Measurements from ENCODE around the gene RASA3.

The RASA3 gene

DNA sequence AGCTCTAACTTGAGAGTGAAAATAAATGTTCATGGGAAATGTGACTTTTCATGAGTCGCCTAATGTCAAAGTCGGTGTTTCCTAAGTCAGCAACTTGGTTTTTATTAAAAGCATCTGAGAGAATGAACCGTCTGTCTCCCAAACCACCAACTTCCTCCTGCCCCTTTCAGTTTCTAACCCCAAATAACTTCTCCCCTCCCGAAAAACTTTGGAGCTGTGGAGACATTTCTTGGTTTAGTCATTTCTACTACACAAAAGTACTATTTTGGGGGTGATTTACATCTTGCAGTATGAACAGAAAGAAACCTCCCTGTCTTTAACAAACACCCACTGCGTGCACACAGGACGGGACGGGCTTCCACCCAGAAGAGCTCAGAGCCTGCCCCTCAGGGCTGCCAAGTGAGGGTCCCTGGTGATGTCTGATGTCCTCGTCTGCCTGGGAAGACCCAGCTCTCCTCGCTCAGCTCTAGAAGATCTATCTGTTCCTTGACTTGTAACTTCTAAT, 65.0 kb downstream of the RASA3 start:
- no peak for DNase-seq (ENCODE audit: low spot score)

DNA sequence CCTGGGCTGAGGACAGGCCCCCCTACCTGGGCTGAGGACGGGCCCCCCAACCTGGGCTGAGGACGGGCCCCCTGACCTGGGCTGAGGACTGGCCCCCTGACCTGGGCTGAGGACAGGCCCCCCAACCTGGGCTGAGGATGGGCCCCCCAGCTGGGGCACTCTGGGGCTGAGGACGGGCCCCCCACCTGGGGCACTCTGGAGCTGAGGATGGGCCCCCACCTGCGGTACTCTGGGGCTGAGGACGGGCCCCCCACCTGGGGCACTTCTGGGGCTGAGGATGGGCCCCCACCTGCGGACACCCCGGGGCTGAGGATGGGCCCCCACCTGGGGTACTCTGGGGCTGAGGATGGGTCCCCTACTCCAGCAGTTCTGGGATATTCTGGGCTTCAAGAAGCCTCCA, 65.5 kb downstream of the RASA3 start:
- no peak for DNase-seq (ENCODE audit: low spot score)

DNA sequence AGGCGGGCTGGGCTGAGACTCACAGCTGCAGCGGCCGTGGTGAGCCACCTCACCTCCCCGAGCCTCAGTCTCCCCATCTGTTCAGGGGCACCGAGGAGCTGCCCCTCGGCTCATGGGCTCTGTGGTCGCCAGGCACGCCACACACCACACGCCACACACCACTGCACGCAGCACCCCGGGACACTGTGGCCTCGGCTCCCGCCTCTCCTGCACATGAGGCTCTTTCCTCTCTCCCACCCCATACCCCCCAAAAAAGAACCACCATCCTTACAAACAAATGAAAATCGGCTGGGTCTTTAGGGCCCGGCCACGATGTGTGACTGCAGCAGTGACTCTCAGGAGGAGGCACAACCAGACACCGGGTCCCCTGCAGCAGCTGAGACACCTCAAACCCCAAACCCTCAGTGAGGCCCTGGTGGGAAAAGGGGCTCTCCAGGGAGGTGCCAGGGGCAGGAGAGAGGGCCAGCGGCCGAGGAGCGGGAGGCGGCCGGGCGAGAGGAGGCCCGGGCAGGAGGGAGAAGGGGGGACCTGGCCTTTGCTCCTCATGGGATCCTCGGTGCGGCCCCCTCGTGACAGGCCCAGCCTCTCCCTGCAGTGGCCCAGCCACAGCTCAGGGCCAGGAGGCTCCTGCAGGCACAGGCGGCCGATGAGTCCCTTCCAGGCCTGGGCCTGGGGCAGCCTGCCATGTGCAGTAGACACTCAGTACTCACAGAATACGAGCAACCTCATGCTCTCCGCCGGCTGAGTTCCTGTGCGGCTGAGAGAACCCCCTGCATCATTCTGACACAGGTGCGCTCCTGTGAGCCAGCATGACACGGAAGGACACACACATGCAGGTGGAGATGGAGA, 66.3 kb downstream of the RASA3 start:
- no peak for DNase-seq (ENCODE audit: low spot score)

DNA sequence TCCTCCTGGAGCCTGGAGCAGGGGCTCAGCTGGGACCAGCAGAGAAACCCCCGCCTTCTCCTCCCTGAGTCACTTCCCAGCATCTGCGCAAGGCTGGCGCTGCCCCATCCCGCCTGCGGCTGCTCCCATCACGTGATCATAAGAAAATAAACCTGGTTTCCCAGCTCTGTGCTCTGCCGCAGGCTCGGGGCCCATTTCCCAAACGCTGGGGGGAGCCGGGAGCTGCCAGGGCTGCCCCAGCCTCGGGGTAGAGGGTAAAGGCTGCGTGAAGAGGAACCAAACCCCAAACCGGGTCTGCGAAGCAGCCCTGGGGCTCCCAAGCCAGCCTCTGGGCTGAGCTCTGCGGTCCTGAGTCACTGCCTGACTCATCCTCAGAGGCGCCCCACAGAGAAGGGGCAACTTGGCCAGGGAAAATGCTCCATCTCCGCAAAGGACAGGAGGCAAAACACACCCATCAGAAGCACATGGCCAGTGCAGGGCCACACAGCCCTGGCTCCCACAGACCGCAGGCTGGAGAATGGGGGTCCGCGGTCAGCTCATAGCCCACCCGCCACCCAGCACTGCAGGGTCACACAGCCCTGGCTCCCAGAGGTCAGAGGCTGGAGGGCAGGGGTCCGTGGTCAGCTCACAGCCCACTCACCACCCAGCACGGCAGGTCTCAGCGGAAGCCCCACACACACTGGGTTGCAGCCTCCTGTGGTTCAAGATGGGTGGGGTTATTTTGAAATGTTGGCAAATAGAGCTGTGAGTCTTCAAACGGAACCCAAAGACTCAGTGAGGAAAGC, 67.1 kb downstream of the RASA3 start:
- DNase-seq (ENCODE audit: low spot score) = peak; percentile 72

DNA sequence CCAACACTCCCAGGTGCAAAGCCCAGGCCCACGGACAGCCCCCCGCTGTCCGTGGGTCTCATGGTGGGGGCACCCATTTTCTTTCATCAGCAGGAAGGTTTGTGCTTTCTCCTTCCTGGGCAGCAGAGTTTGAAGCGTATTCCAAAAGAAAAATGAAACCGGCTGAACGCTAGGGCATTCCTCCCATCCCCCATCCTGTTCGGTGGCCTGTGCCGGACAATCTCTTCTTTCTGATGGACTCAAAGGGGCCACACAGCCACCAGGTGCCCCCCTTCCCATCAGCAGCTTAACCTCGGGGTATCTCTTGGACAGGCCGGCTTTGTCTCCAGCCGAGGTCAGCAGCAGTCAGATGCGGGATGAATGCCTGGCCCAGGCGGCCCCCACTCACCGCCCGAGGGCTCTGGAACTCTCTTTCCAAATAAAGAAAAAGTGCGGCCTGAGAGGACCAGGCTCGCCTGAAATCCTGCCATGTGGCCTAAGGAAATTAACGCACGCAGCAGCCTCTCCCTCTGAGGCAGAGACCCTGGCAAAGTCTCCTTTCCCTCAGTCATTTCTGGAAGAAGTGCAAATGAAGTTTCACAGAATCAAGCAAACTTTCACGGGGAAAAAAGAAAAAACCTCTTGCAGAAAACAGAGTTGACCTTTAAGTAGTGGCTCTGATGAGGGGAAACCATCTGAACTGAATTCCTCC, 67.8 kb downstream of the RASA3 start:
- DNase-seq (ENCODE audit: low spot score) = no peak

DNA sequence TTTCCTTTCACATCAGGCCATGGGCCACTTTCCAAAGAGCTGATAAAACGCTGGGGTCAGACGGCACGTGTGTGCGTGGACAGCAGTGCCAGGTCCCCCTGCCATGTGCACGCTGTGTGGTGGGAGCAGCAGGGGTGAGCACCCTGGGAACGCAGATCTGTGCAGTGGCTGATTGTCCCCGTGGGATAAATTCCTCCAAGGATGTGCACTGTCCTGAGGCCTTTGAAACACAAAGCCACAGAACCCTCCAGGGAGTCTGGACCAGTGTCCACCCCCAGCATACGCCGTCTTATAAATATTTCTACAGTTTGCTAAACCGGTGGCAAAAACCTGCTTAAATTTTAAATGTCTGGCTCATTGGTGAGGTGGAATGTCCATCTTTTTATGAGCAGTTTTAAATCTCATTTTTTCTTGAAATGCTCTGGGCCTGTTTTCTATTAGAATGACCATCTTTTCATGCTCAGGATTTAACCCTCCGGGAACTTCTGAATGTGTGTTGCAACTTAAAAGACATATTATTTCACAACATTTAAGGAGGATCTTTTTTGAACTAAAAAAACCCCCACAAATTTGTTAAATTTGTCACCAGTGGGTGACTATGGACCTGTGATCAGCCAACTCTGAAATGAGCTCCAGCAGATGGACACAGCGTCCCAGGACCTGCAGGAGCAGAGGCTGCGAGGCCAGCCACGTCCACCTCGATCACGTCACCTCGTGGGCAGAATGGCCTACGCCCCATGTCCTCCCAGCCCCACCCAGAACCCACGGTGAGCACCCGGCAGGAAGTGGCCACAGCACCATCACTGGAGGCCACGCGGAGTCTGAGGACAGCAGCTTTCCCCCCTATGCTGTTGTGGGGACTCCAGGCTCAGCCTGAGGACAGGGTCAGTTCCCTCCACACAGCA, 68.6 kb downstream of the RASA3 start:
- DNase-seq (ENCODE audit: low spot score) = no peak

DNA sequence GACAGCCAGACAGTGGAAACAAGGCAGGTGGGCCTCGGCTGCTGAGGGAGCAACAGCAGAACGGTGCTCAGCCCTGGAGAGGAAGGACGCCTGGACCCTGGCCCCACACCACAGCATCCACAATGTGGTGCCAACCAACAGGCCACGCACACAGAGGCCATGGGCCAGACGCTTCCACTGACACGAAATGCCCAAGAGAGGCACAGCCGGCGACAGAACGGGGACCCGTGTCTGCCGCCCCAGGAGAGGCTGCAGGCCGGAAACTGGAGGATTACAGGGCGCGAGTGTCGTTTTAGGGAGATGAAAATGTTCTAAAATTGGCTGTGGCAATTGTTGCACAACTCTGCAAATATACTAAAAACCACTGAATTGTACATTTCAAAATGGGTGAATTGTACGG, 69.7 kb downstream of the RASA3 start:
- DNase-seq (ENCODE audit: low spot score) = no peak

DNA sequence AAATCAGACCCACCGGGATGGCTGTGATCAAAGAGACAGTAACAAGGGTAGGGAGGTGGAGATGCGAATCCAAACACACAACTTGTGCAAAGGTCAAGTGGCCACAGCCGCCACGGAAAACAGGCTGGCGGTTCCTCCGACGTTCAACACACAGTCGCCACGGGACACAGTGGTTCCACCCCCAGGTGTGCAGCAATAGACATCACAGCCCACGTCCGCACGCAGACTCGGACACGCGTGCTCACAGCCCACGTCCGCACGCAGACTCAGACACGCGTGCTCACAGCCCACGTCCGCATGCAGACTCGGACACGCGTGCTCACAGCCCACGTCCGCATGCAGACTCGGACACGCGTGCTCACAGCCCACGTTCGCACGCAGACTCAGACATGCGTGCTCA, 70.1 kb downstream of the RASA3 start:
- no peak for DNase-seq (ENCODE audit: low spot score)

DNA sequence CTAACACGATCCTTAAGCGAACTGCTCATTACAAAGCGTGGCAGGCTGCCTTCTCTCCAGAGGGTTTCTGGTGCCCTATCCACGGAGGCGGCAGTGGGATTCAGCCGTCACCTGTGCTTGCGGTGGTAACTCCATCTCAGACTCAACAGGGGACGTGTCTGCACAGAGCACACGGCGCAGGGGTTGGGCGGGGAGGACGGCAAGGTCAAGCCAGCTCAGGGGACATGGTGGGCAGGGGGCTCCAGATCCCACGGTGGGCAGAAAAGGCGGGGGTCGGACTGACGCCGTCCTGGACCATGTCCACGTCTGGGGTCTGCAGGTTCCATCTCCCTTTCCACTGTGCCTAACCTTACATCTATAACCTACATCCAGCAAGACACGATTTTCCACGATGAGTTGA, 70.7 kb downstream of the RASA3 start:
- DNase-seq (ENCODE audit: low spot score) = no peak

DNA sequence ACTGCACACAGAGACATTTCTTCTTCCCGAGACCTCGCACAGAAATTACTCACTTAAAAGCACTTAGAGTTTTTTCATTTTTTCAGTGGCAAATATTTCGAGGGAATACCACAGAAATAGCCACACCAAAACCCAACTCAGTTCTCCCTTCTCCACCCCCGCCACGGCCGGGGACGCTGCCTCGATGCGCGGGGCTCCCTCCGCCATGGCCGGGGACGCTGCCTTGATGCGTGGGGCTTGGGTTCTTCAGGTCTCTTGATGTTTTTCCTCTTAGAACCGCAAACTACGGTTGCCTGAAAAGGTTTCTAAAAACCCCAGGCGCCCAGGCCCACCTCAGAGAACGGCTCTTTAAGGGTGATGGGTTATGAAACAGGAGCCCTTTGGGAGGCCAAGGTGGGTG, 71.4 kb downstream of the RASA3 start:
- no peak for DNase-seq (ENCODE audit: low spot score)

DNA sequence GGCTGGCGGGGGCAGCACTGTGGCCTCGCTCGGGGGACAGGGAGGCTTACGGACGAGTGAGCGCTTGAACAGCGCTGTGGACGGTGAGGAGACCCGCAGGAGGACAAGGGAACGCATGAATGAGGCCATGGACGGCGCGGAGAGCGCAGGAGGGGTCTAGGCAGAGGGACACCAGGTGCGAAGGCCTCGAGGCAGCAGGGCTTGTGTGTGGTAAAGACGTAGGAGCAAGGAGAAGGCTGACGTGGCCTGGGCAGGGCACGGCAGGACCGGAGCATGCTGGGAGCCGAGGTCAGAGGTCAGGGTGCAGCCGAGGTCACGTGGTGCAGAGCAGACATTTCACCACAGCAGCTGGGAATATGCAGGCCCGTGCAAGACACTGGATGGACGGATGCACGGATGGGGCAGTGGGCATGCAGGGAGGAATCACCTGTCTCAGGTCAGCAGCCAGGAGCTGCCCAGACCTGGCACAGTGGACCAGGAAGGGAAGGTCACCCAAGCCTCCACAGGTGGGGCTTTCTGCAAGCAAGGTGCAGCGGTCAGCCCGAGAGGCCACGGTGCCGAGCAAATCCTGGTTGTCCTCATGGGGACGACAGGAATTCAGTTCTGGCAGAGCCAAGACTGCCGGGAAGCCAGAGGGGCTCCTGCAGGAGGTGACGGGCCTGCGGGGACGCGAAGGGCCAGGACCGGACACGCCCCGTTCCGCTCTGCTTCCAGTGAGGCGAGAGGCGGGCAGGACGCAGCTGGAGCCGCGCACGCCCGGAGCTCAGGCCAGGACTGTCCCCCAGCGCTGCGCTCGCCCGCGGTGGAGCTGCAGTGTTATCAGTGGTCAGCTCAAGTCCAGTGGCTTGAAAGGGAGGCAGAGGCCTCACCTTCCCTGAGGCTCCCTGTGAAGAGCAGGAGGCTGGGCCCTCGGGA, 72.2 kb downstream of the RASA3 start:
- no peak for DNase-seq (ENCODE audit: low spot score)

DNA sequence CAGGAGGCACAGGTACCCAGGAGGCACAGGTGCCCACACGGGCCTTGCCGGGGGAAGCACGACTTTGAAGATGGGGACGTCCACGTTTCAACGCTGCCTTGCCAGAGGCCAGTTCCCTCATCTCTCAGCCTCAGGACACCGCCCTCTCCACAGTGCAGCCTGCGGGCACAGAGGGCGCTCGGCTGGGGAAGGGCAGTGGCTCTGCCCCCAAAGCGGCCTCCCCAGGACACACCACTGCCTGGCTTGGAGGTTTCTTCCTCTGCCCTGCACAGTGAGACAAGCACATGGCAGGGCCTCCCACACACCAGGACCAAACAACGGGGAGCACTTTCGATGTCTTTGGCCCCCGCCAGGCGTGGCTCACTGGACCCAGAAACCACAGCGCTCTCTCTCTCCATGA, 73.0 kb downstream of the RASA3 start:
- no peak for DNase-seq (ENCODE audit: low spot score)

DNA sequence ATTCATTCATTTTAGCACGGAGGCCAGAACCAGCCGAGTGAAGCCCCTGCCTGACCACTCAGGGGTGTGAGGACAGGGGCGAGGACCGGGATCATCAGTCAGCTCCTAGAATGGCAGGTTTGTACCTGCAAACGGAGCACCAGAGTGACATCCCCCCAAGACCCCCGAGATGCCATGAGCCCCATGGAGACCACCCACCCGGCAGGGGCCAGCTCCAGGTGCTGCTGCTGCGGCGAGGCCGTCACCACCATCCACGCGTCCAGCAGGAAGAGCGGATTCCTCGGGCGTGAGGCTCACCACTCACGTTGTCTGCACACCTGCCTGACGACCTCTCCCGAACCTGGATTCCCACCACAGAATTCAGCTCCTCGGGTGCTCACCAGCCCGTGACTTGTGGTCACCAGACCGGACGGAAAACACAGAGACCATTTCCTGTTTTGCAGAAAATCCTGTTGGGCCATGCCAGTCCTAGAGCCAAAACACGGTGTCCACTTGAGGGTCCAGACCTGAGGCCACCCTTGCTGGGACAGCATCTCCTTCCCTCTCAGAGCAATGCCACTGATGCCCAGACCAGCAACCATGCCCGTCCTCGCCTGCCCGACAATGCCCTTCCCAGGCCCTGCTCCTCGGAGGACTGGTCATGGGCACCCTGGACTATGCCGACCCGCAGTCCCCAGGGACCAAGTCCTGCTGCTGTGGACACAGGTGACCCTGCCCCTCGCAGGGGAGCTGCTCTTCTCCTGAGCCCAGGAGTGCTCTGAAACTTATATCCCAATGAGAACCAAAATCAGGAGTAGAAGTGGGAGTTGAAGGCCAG, 74.2 kb downstream of the RASA3 start:
- DNase-seq (ENCODE audit: low spot score) = no peak

DNA sequence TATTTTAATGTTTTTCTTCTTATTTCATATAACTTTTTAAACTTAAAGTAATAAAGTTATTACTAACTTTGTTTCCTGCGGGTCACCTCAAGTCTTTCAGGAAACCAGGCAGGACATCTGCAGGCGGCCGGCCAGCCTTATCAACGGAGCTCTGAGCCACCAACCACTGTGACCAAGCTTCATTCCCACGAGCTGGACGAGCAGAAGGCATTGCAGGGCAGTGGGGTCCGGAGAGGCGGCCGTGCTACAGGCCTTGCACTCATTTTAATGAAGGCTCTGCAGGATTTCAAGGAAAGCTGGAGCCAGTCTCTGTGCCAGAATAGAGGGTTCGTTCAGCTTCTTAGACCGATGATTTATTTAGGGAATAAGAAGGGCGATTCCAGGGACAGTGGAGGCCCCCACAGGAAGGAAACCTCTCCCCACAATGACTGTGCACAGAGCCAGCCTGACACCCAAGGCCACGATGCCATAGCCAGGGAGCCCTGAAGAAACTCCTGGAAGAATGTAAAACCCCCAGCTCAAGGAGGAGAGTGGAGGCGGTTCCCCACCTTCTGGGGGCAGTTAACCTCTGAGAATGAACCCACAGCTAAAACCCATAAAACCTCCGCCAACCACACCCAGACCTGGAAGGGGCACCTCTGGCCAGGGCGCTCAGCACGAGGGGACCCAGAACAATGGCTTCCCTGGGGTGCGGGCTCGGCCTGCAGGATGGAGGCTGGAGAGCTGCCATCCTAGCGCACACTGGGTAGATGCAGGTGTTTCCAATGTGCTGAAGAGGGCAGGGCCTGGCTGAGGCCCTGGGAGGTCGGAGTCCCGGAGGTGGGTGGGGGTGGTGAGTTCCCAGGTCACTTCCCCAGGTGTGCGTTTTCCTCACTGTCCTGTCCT, 75.0 kb downstream of the RASA3 start:
- no peak for DNase-seq (ENCODE audit: low spot score)

DNA sequence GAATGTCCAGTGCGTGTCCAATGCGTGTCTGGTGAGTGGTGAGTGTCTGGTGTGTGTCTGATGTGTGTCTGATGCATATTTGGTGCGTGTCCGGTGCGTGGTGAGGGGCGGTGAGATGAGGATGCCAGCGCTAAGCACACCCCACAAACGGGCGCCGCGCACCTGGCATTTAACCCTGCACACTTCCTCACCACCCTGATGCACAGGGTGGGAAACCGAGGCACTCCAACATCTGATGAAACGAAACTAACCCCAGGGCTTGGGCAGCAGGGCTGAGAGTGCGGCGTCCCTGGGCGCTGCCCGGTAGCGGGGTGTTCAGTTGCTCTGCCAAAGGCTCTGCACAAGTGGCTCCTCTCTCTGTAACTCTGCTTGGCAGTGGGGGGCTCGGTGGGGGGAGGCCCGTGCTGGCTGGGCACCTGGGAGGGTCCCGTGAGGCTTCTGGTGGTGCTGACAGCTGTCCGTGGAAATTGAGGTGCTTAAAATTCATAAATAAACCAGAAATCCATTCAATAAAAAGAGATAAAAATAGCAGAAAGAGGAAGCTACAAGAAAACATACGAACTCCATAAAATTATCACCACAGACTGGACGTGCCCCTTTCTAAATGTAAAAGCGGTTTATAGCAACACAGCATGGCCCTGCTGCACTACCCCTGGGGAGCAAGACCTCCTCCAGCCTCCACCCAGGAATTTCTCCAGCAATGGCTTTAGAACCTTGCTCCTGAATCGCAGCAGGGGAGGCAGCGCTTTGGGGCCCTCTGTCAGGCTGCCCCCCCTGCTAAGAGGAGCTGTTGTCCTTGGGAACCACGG, 76.0 kb downstream of the RASA3 start:
- DNase-seq (ENCODE audit: low spot score) = no peak

DNA sequence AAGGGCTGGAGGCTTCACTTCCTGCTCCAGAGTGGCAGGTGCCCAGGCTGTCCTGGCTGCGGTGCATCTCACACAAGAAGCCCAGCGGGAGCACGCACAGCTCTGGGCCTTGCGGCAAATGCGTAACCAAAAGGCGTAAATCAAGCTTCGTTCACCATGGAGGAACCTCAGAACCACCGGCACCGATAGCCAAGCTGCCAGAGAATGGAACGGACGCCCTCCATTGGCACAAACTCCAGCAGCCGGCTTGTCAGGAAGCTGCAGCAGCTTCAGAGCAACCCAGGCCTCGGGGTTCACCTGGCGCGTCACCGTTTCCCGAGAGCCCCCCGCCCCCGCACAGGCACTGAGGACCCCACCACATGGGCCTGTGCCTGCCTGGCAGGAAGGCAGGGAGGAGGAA, 76.7 kb downstream of the RASA3 start:
- DNase-seq (ENCODE audit: low spot score) = no peak

DNA sequence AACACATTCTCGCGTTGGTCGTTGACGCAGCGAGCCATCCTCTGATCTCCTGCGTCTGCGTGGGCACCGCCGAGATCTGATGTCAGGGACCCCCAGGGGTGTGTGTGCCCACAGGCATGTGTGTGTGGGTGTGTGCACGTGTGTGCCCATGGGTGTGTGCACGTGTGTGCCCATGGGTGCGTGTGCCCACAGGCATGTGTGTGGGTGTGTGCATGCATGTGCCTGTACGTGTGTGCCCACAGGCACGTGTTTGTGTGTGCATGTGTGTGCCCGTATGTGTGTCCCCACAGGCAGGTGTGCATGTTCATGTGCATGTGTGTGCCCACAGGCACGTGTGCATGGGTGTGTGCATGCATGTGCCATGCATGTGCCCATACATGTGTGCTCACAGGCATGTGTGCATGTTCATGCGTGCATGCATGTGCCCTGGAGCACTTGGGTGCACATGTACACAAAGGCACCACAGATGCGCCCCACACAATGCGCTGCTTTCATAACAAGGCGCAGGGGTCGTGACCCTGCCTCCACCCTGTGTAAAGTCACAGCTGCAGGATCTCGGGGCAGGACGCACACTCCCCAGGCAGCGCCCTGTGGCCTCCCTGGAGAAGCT, 77.5 kb downstream of the RASA3 start:
- no peak for DNase-seq (ENCODE audit: low spot score)
